Pancreas (tissue), 10 donors: ENCODE results near the gene TEF. TPM values are rescaled to one million over a fixed set of nuclear protein-coding genes. Genes with fewer than 3 reads are reported as not detected.
"Not testable (repeated sequence)": the region's sequence is repeated elsewhere in the genome, so short reads cannot be mapped to it uniquely, and the experiment has no call there.

Experiments
- ATAC-seq, 4 donors: fragments of 200-7000 bp; cut with Tn5 transposase; one replicate each; pipeline versions ENCODE4 v1.8.0 to v1.9.1; 2020; ENCODE audit warnings: mild to moderate bottlenecking in 4 of 4, moderate library complexity in 4 of 4
- DNase-seq, 6 donors: peaks; one replicate each; pipeline ENCODE4 v3.0.0-alpha.2; 2020
- FAIRE-seq: peaks from 2 replicates; lab custom pipeline; 2012; peaks lifted over from hg19 to GRCh38; lab: Jason Lieb, UNC
- H3K27ac ChIP-seq, 4 donors: fragments of 200-600 bp; sonication (generic); 1 replicate in 3 of 4; 2 replicates in 1 of 4; pipeline versions ENCODE4 v1.5.0 to v1.8.0; 2020
- H3K27me3 ChIP-seq, 4 donors: fragments of 200-600 bp; one replicate each; pipeline ENCODE4 v1.8.0; 2021
- H3K36me3 ChIP-seq, 3 donors: fragments of 200-600 bp; sonication (generic) in 1 of 3; one replicate each; pipeline versions ENCODE4 v1.5.0 to v1.8.0; 2020 to 2021
- H3K4me1 ChIP-seq, 3 donors: fragments of 200-600 bp; one replicate each; pipeline ENCODE4 v1.8.0; 2021
- H3K4me3 ChIP-seq, 4 donors: fragments of 200-600 bp; sonication (generic) in 2 of 4; one replicate each; pipeline versions ENCODE4 v1.5.0 to v1.8.0; 2020 to 2021
- H3K9me3 ChIP-seq, 4 donors: fragments of 200-600 bp; one replicate each; pipeline ENCODE4 v1.8.0; 2021
- CTCF ChIP-seq, 4 donors: fragments of 200-600 bp; sonication (generic) in 3 of 4; IDR thresholded peaks; one replicate each; pipeline versions ENCODE4 v1.5.0 to v1.8.0; 2021; ENCODE audit warnings: antibody characterized with exemption in 4 of 4
- WGBS, 2 donors: extraction: QIAGEN DNeasy Blood & Tissue Kit; methylation state at CpG; one replicate each; pipeline ENCODE4 v1.1.7; 2013; 5-methylcytosine and 5-hydroxymethylcytosine counted together
- intact Hi-C, 3 donors: fragments of 100-400 bp; cut with DNase I; formaldehyde crosslinking; loops; one replicate each; pipeline versions ENCODE4 v1.11.1 to v1.14.2; 2022
- polyA plus RNA-seq, 2 donors: library from polyadenylated mRNA; stranded (reverse); fragments of 200-250 nt; gene quantifications; one replicate each; pipeline ENCODE4 v1.2.3, GENCODE V29; 2013
- total RNA-seq, 6 donors: library from RNA; stranded (reverse); fragmentation: NEBNext Ultra II Directional in 4 of 6; extraction: Animal tissue kit (Norgen Biotek cat#: 25700) in 4 of 6; gene quantifications; one replicate each; pipeline versions ENCODE4 v1.2.1 to v1.2.4, GENCODE V29; 2021 to 2023
- donor health status: healthy with polysubstance abuse.
- donor health status: DM: no; HTN: no; CAD: no; lungs with moderate emphysema.
- donor health status: DM: no; HTN: no; CAD: no.
- donor health status: control.
- donor health status: control.
- donor health status: Bipolar disorder and iron deficiency.
- donor health status: DM: yes; HTN: yes; CAD: no.
- donor health status: DM: no; HTN: no; CAD: no.
- donor health status: DM: no; HTN: no; CAD: no.
- donor health status: DM: yes; HTN: yes; CAD: no.

TEF gene
- total and polyA plus RNA-seq, 8 donors, result 8.3 to 19.6 (median 17.6) TPM

- no peak overlapping the region for H3K4me3 ChIP-seq
- no peaks in the 10 kb centered on the region for H3K27me3 ChIP-seq
- DNase-seq (no peak), FAIRE-seq (no peak), ATAC-seq (no peak)
- H3K9me3 ChIP-seq, result no peaks in the 10 kb centered on the region
- H3K27ac ChIP-seq, result no peak overlapping the region
- TF ChIP-seq CTCF (IDR thresholded peaks at IDR 0.05), result no peak
- no peaks in the 10 kb centered on the region for H3K4me1 ChIP-seq
- intact Hi-C loops, result loop anchor here in 1 of 3 donors (5.0 to 10.0 kb wide), 2 partner anchors 137 to 199 kb away; no protein-coding TSS in a partner anchor
- WGBS, 2 donors, result 92 to 93% methylated on average over 37 of the region's 37 CpGs
- H3K36me3 ChIP-seq, result peaks cover 11 to 63% (median 38%) of the 10 kb centered on the region in 3 donors
Measured at GRCh38 chr22:41395531-41396240, 13.9 kb downstream of the TEF start.

GRCh38 chr22:41397143-41397811 lies 15.5 kb downstream of the TEF start:
- TF ChIP-seq CTCF (IDR thresholded peaks at IDR 0.05), result no peak
- FAIRE-seq (no peak), ATAC-seq (no peak), DNase-seq (peak in 1 of 6 donors; percentile 31)
- Histone ChIP-seq H3K4me1 (peaks cover 0 to 7% (median 2%) of the 10 kb centered on the region in 3 donors), H3K4me3 (no peak overlapping the region), H3K27me3 (no peaks in the 10 kb centered on the region), H3K27ac (no peak overlapping the region), H3K9me3 (no peaks in the 10 kb centered on the region), H3K36me3 (peaks cover 11 to 51% (median 38%) of the 10 kb centered on the region in 3 donors)
- intact Hi-C loops, result loop anchor here in 1 of 3 donors (5.0 to 10.0 kb wide), 2 partner anchors 135 to 198 kb away; no protein-coding TSS in a partner anchor
- 84 to 87% methylated on average over 19 of the region's 19 CpGs for WGBS, 2 donors

- peaks cover 0 to 13% (median 5%) of the 10 kb centered on the region in 3 donors for H3K4me1 ChIP-seq
- intact Hi-C loops, result loop anchor here in 1 of 3 donors (5.0 to 10.0 kb wide), 2 partner anchors 133 to 196 kb away; no protein-coding TSS in a partner anchor
- DNase-seq, result no peak
- no peaks in the 10 kb centered on the region for H3K27me3 ChIP-seq
- H3K9me3 ChIP-seq, result no peaks in the 10 kb centered on the region
- no peak for TF ChIP-seq CTCF (IDR thresholded peaks at IDR 0.05)
- no peak overlapping the region for H3K27ac ChIP-seq
- no peak for ATAC-seq
- H3K4me3 ChIP-seq, result no peak overlapping the region
- no peak for FAIRE-seq
- 91 to 95% methylated on average over 8 of the region's 8 CpGs for WGBS, 2 donors
- peaks cover 11 to 48% (median 38%) of the 10 kb centered on the region in 3 donors for H3K36me3 ChIP-seq
Measured at GRCh38 chr22:41398921-41399320, 17.2 kb downstream of the TEF start.

- no peak for TF ChIP-seq CTCF (IDR thresholded peaks at IDR 0.05)
- Histone ChIP-seq H3K27ac (peak overlapping the region; percentile 25 to 68 (median 45)), H3K36me3 (peaks cover 0 to 17% (median 12%) of the 10 kb centered on the region in 3 donors), H3K4me1 (peaks cover 0 to 13% (median 5%) of the 10 kb centered on the region in 3 donors), H3K27me3 (no peaks in the 10 kb centered on the region), H3K9me3 (no peaks in the 10 kb centered on the region), H3K4me3 (no peak overlapping the region)
- no peak for FAIRE-seq
- ATAC-seq, result peak; percentile 71 to 85 (median 79)
- intact Hi-C loops, result loop anchor here (2.0 to 10.0 kb wide), 4 partner anchors 115 to 195 kb away; no protein-coding TSS in a partner anchor
- WGBS, 2 donors, result 16 to 18% methylated on average over 16 of the region's 16 CpGs
- DNase-seq, result peak; percentile 82 to 95 (median 90)
Measured at GRCh38 chr22:41401781-41402648, 20.3 kb downstream of the TEF start.

- intact Hi-C loops, result loop anchor here (2.0 to 10.0 kb wide), 4 partner anchors 114 to 194 kb away; no protein-coding TSS in a partner anchor
- WGBS, 2 donors, result 92 to 93% methylated on average over 14 of the region's 14 CpGs
- peak overlapping the region in 1 of 4 donors; percentile 44 for H3K27ac ChIP-seq
- not testable (repeated sequence) for FAIRE-seq, H3K36me3 ChIP-seq, H3K27me3 ChIP-seq, ATAC-seq, H3K4me3 ChIP-seq, H3K9me3 ChIP-seq
- peaks cover 0 to 13% (median 5%) of the 10 kb centered on the region in 3 donors for H3K4me1 ChIP-seq
- DNase-seq, result peak in 1 of 6 donors; percentile 21
Measured at GRCh38 chr22:41402851-41403250, 21.1 kb downstream of the TEF start.
